OCI-LY7 (cell line): Measurements from ENCODE around the gene FGF1. TPM values are rescaled to one million over a fixed set of nuclear protein-coding genes. Genes with fewer than 3 reads are reported as not detected.
A peak's percentile ranks its signal among the peaks of the same experiment; 100 is the strongest.

ENCODE experiments used
- BruUV-seq: library from RNA; stranded (reverse); fragments of 400-500 nt; replicated peaks from 2 replicates; lab custom pipeline; 2021; lab: Mats Ljungman, UMichigan
- CTCF ChIA-PET: fragments of 300-600 bp; sonication (Branson Sonifier 250); formaldehyde crosslinking; loops from one replicate; lab custom pipeline; 2022; ENCODE audit warnings: antibody characterized with exemption; ENCODE audit not compliant: unreplicated experiment; lab: Charles Lee
- POLR2A ChIA-PET: fragments of 300-600 bp; sonication (Branson Sonifier 250); formaldehyde crosslinking; loops from one replicate; lab custom pipeline; 2022; ENCODE audit warnings: antibody characterized with exemption; lab: Charles Lee
- DNase-seq: peaks from one replicate; pipeline ENCODE4 v3.0.0-alpha.2; 2015; ENCODE audit warnings: low spot score
- H2AFZ ChIP-seq: fragments of 200-600 bp; sonication (generic), shearing (Covaris generic); 2 replicates; pipeline ENCODE4 v1.6.1; 2014; ENCODE audit warnings: mild to moderate bottlenecking, antibody characterized with exemption, low read length, moderate library complexity
- H3K27ac ChIP-seq: fragments of 200-600 bp; sonication (generic); 2 replicates; pipeline ENCODE4 v1.5.1; 2014; ENCODE audit warnings: mixed run types, low read depth, mild to moderate bottlenecking, moderate library complexity, low read length, inconsistent platforms; ENCODE audit not compliant: poor library complexity, severe bottlenecking
- H3K36me3 ChIP-seq: fragments of 200-600 bp; sonication (generic); 2 replicates; pipeline ENCODE4 v1.6.1; 2014; ENCODE audit warnings: mild to moderate bottlenecking, antibody characterized with exemption, low read length, moderate library complexity, mixed read lengths; ENCODE audit not compliant: insufficient read depth
- H3K4me1 ChIP-seq: fragments of 200-600 bp; sonication (generic); 2 replicates; pipeline ENCODE4 v1.5.1; 2014; ENCODE audit warnings: mild to moderate bottlenecking, low read length; ENCODE audit not compliant: insufficient read depth, poor library complexity, severe bottlenecking
- H3K4me2 ChIP-seq: fragments of 200-600 bp; sonication (generic); 2 replicates; pipeline ENCODE4 v1.6.1; 2014; ENCODE audit warnings: mild to moderate bottlenecking, low read length
- H3K4me3 ChIP-seq: fragments of 200-600 bp; sonication (generic); 2 replicates; pipeline ENCODE4 v1.5.1; 2014; ENCODE audit warnings: mild to moderate bottlenecking, low read depth, low read length; ENCODE audit not compliant: poor library complexity, severe bottlenecking
- H3K79me2 ChIP-seq: fragments of 200-600 bp; sonication (generic); 2 replicates; pipeline ENCODE4 v1.6.1; 2016; ENCODE audit warnings: low read depth, mild to moderate bottlenecking, low read length, moderate library complexity, mixed read lengths; ENCODE audit not compliant: insufficient read depth
- H3K9me2 ChIP-seq: fragments of 200-600 bp; sonication (generic); 2 replicates; pipeline ENCODE4 v1.6.1; 2016; ENCODE audit warnings: mild to moderate bottlenecking, low read length, mixed read lengths; ENCODE audit not compliant: insufficient read depth
- H3K9me3 ChIP-seq: fragments of 200-600 bp; sonication (generic); 2 replicates; pipeline ENCODE4 v1.6.1; 2014; ENCODE audit warnings: mild to moderate bottlenecking, mixed run types, low read length, mixed read lengths
- H4K20me1 ChIP-seq: fragments of 200-600 bp; sonication (generic); 2 replicates; pipeline ENCODE4 v1.6.1; 2014; ENCODE audit warnings: mild to moderate bottlenecking, antibody characterized with exemption, low read length, moderate library complexity, mixed read lengths; ENCODE audit not compliant: insufficient read depth
- CTCF ChIP-seq: fragments of 200-600 bp; sonication (generic); conservative IDR thresholded peaks from 2 replicates; pipeline ENCODE4 v1.5.1; 2014; ENCODE audit warnings: mild to moderate bottlenecking, antibody characterized with exemption, low read length, moderate library complexity, mixed read lengths
- EZH2phosphoT487 ChIP-seq: fragments of 200-600 bp; sonication (generic); IDR thresholded peaks from 2 replicates; pipeline ENCODE4 v1.6.1; 2018; ENCODE audit warnings: low read depth, borderline replicate concordance, mild to moderate bottlenecking, mixed run types, antibody characterized with exemption, low read length, moderate library complexity, mixed read lengths
- intact Hi-C: fragments of 100-400 bp; cut with micrococcal nuclease; formaldehyde crosslinking; loops from one replicate; pipeline ENCODE4 v1.10.0; 2022; ENCODE audit not compliant: unreplicated experiment
- total RNA-seq, 2 experiments: library from RNA; depleted of rRNA in 1 of 2; stranded (reverse); fragments of >200 nt in 1 of 2; shearing (Covaris generic) in 1 of 2; gene quantifications; 2 replicates each; pipeline ENCODE4 v1.2.3, GENCODE V29; 2014 to 2022

FGF1 gene
- total RNA-seq, 2 experiments from 2014 or later = not detected

GRCh38 chr5:142587354-142587965 lies 98.4 kb downstream of the FGF1 start:
- H2AFZ ChIP-seq = no peak overlapping the region
- intact Hi-C loops = no loop called here
- CTCF ChIA-PET = no interaction called here

DNA sequence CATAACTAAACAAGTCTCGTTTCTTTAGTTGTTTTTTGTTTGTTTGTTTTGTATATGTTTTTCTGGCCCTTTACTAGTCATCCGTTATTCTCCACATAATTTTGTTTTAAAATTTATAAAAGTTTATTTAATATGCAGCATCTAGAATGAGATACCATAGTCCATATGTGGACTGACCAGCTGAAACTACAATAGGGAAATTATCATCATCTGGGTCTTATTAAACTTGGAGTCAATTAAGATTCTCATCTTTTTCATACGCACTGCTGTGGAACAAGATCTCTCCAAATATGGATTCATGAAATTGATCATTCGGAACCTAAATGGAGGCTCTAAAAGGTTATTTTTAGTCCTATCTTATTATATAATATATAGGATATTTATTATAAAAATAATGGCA lies 99.3 kb downstream of the FGF1 start:
- no peak overlapping the region for H3K4me2 ChIP-seq
- BruUV-seq = no TSS peak
- no peaks in the 10 kb centered on the region for H3K4me1 ChIP-seq
- no peak overlapping the region for H3K4me3 ChIP-seq
- DNase-seq = no peak
- H3K27ac ChIP-seq = no peak overlapping the region
- ChIA-PET POLR2A (no interaction called here), CTCF (no interaction called here)
- TF ChIP-seq EZH2phosphoT487 (no peak), CTCF (no peak)
- H3K79me2 ChIP-seq = no peaks in the 10 kb centered on the region
- intact Hi-C loops = no loop called here
- H2AFZ ChIP-seq = no peak overlapping the region
- H4K20me1 ChIP-seq = no peaks in the 10 kb centered on the region
- no peaks in the 10 kb centered on the region for H3K36me3 ChIP-seq
- no peaks in the 10 kb centered on the region for H3K9me3 ChIP-seq
- H3K9me2 ChIP-seq = no peaks in the 10 kb centered on the region

More at GRCh38 chr5:142587354-142587965, 98.4 kb downstream of the FGF1 start:
- H3K36me3 ChIP-seq = no peaks in the 10 kb centered on the region
- DNase-seq = peak; percentile 46
- H3K9me2 ChIP-seq = no peaks in the 10 kb centered on the region
- no peak overlapping the region for H3K4me3 ChIP-seq
- no peak overlapping the region for H3K4me2 ChIP-seq
- no peak overlapping the region for H3K27ac ChIP-seq
- no peaks in the 10 kb centered on the region for H3K79me2 ChIP-seq
- TF ChIP-seq CTCF (peak; percentile 78), EZH2phosphoT487 (no peak)
- BruUV-seq = no TSS peak
- POLR2A ChIA-PET = no interaction called here
- H4K20me1 ChIP-seq = no peaks in the 10 kb centered on the region
- no peaks in the 10 kb centered on the region for H3K9me3 ChIP-seq
- no peaks in the 10 kb centered on the region for H3K4me1 ChIP-seq

GRCh38 chr5:142585451-142585850 lies 100.4 kb downstream of the FGF1 start:
- no peaks in the 10 kb centered on the region for H3K36me3 ChIP-seq
- H2AFZ ChIP-seq = no peak overlapping the region
- intact Hi-C loops = no loop called here
- H4K20me1 ChIP-seq = no peaks in the 10 kb centered on the region
- H3K4me1 ChIP-seq = no peaks in the 10 kb centered on the region
- ChIA-PET POLR2A (interaction anchor here (0.5 kb wide), 1 partner anchor 87 kb away, joined by 4 read pairs; no protein-coding TSS in a partner anchor), CTCF (no interaction called here)
- no peaks in the 10 kb centered on the region for H3K79me2 ChIP-seq
- H3K27ac ChIP-seq = no peak overlapping the region
- H3K4me3 ChIP-seq = no peak overlapping the region
- BruUV-seq = no TSS peak
- TF ChIP-seq CTCF (no peak), EZH2phosphoT487 (no peak)
- H3K9me2 ChIP-seq = no peaks in the 10 kb centered on the region
- no peak overlapping the region for H3K4me2 ChIP-seq
- no peaks in the 10 kb centered on the region for H3K9me3 ChIP-seq
- DNase-seq = no peak
